Measurements from ENCODE around the gene GRIK5. TPM values are rescaled to one million over a fixed set of nuclear protein-coding genes. Genes with fewer than 3 reads are reported as not detected.

GRIK5 gene
- total and polyA plus RNA-seq, 2 of the 8 experiments (the other 6 are each of a cell fraction or from before 2014, with no cell fraction given): 17.8 to 42.9 TPM

DNA sequence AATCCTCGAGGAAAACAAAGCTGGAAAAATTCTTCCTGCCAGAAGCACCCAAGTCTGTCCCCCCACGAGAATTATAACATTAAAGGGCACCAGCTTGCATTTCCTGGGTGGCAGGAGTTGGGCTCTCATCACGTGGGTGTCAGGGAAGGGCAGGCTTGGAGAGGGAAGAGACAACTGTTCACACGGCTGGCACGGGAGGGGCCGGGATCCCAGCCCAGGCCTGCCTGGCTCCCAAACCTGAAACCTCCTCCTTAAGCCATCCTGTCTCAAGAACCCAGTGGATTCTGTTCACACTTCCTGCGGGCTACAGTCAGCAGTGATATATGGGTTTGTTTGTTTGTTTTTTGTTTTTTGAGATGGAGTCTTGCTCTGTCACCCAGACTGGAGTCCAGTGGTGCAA, 12.2 kb downstream of the GRIK5 start (continued):
- TF ChIP-seq PHF8 (conservative IDR thresholded peaks at IDR 0.05; ENCODE audit: low read depth, low read length): no peak
- TF ChIP-seq CBX8 (IDR thresholded peaks at IDR 0.05; ENCODE audit: borderline replicate concordance, low read depth, low read length): no peak
- TF ChIP-seq CTCF (IDR thresholded peaks at IDR 0.05; ENCODE audit: control extremely low read depth in 1 of 3, insufficient read depth in 1 of 3, low read depth in 1 of 3, low read length in 3 of 3): no peak
- TF ChIP-seq HDAC6 (IDR thresholded peaks at IDR 0.05; ENCODE audit: low read depth, low read length): no peak
